Measurements from ENCODE around the gene SDC3. TPM values are rescaled to one million over a fixed set of nuclear protein-coding genes. Genes with fewer than 3 reads are reported as not detected.

SDC3 gene
- total RNA-seq, 1 donor from 2014 or later, result 23.0 TPM

DNA sequence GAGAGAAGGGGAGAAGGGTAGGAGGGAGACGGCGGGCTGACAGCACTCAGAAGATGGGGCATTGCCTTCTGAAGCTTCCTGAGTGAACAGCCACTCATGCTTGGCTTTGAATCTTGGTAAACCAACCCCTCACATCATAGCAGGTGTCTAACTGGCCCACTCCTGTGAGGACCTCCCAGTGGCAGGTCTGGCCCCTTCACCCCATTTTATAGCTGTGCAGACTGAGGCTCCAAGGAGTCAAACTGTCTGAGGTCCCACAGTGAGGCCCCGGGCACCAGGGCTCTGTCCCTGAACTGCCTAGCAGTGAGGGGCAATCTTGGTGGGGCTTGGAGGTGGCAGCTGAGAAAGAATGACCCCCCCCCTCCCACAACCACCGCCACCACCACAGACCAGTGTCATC lies 41.0 kb downstream of the SDC3 start:
- Mint-ChIP-seq H3K27me3 (ENCODE audit: insufficient read depth, low read depth) (peaks cover 3% of the 10 kb centered on the region), H3K9me3 (no peaks in the 10 kb centered on the region), H3K36me3 (peaks cover 7% of the 10 kb centered on the region), H3K4me1 (peaks cover 26% of the 10 kb centered on the region), H3K4me3 (no peak overlapping the region), H3K27ac (no peak overlapping the region)
- H3F3A ChIP-seq (ENCODE audit: low read depth), result no peaks in the 10 kb centered on the region
- H3K4me2 ChIP-seq, result no peak overlapping the region
- peaks cover 12% of the 10 kb centered on the region for H3K4me1 ChIP-seq
- H3K9ac ChIP-seq, result no peak overlapping the region
- no peaks in the 10 kb centered on the region for H3K27me3 ChIP-seq
- H2AFZ ChIP-seq (replicated peaks), result no peak overlapping the region
- no peaks in the 10 kb centered on the region for H3K79me2 ChIP-seq (ENCODE audit: low read depth)
- TF ChIP-seq EZH2 (IDR thresholded peaks at IDR 0.05) (no peak), EZH2phosphoT487 (IDR thresholded peaks at IDR 0.05) (no peak)
- TF ChIP-seq, protein P1, sequence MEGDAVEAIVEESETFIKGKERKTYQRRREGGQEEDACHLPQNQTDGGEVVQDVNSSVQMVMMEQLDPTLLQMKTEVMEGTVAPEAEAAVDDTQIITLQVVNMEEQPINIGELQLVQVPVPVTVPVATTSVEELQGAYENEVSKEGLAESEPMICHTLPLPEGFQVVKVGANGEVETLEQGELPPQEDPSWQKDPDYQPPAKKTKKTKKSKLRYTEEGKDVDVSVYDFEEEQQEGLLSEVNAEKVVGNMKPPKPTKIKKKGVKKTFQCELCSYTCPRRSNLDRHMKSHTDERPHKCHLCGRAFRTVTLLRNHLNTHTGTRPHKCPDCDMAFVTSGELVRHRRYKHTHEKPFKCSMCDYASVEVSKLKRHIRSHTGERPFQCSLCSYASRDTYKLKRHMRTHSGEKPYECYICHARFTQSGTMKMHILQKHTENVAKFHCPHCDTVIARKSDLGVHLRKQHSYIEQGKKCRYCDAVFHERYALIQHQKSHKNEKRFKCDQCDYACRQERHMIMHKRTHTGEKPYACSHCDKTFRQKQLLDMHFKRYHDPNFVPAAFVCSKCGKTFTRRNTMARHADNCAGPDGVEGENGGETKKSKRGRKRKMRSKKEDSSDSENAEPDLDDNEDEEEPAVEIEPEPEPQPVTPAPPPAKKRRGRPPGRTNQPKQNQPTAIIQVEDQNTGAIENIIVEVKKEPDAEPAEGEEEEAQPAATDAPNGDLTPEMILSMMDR (IDR thresholded peaks at IDR 0.05), result no peak
- H3K4me3 ChIP-seq, result no peak overlapping the region
- no peak overlapping the region for H3K27ac ChIP-seq
- H4K20me1 ChIP-seq (ENCODE audit: low read depth), result no peaks in the 10 kb centered on the region
- H3K9me3 ChIP-seq (ENCODE audit: low read depth), result no peaks in the 10 kb centered on the region
- no peak for DNase-seq (ENCODE audit: low spot score)
- H3K36me3 ChIP-seq, result peaks cover 4% of the 10 kb centered on the region

DNA sequence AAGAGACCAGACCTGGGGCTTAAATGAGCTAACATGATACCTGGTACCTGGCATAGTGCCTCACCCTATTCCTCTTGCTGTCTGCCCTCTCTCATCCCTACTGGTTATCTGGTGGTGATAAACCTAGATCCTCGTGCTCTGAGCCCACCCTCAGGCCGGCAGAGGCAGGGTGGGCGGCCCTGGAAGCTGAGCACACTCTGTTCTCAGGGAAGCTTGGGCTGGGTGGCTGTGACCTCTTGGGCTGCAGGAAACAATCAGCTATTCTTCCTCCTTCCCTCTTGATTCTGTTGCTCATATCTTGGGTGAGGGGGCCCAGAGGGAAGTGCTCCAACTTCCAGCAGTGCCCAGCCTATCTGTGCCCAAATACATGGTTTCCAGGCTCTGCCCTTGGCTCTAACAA lies 42.0 kb downstream of the SDC3 start:
- DNase-seq (ENCODE audit: low spot score), result no peak
- peaks cover 20% of the 10 kb centered on the region for H3K4me1 Mint-ChIP-seq

DNA sequence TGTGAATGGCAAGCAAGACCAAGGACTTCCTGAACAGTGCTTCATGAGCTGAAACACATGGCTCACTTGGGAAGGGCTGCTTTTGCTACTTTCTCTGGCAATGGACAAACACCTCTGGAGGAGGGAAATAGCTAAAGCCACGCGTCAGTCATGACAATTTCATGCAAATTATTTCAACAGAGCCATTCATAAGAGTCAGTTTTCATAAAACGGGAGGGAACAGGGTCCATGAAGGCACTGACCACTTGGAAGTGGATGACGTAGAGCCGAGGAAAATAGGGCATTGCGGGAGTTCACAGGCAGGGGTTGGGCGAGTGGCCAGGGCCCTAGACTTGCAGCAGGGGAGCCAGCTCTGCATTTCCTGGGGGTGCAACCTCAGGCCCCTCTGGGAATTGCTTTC lies 43.9 kb downstream of the SDC3 start:
- Mint-ChIP-seq H3K36me3 (peaks cover 2% of the 10 kb centered on the region), H3K27ac (no peak overlapping the region)
- peaks cover 12% of the 10 kb centered on the region for H3K4me1 ChIP-seq

More for the DNA sequence above, 42.0 kb downstream of the SDC3 start:
- Histone ChIP-seq H3F3A (ENCODE audit: low read depth) (no peaks in the 10 kb centered on the region), H3K79me2 (ENCODE audit: low read depth) (no peaks in the 10 kb centered on the region), H3K4me2 (no peak overlapping the region), H3K4me1 (peaks cover 12% of the 10 kb centered on the region), H2AFZ (replicated peaks) (no peak overlapping the region), H3K27me3 (no peaks in the 10 kb centered on the region), H3K9me3 (ENCODE audit: low read depth) (no peaks in the 10 kb centered on the region), H3K27ac (no peak overlapping the region), H3K9ac (no peak overlapping the region), H3K4me3 (no peak overlapping the region), H4K20me1 (ENCODE audit: low read depth) (no peaks in the 10 kb centered on the region), H3K36me3 (no peaks in the 10 kb centered on the region)
- TF ChIP-seq, protein P1 (IDR thresholded peaks at IDR 0.05), result no peak
- no peak for TF ChIP-seq EZH2 (IDR thresholded peaks at IDR 0.05)
- no peak for TF ChIP-seq EZH2phosphoT487 (IDR thresholded peaks at IDR 0.05)
- Mint-ChIP-seq H3K36me3 (peaks cover 2% of the 10 kb centered on the region), H3K4me3 (no peak overlapping the region), H3K27me3 (ENCODE audit: insufficient read depth, low read depth) (peaks cover 2% of the 10 kb centered on the region), H3K27ac (no peak overlapping the region), H3K9me3 (no peaks in the 10 kb centered on the region)

More for the DNA sequence above, 43.9 kb downstream of the SDC3 start:
- Histone ChIP-seq H3K4me2 (no peak overlapping the region), H3K9me3 (ENCODE audit: low read depth) (no peaks in the 10 kb centered on the region), H4K20me1 (ENCODE audit: low read depth) (no peaks in the 10 kb centered on the region), H3F3A (ENCODE audit: low read depth) (no peaks in the 10 kb centered on the region), H2AFZ (replicated peaks) (no peak overlapping the region), H3K27me3 (no peaks in the 10 kb centered on the region), H3K36me3 (no peaks in the 10 kb centered on the region), H3K9ac (no peak overlapping the region), H3K79me2 (ENCODE audit: low read depth) (no peaks in the 10 kb centered on the region), H3K4me3 (no peak overlapping the region), H3K27ac (no peak overlapping the region)
- Mint-ChIP-seq H3K4me1 (peaks cover 19% of the 10 kb centered on the region), H3K4me3 (no peak overlapping the region), H3K27me3 (ENCODE audit: insufficient read depth, low read depth) (peaks cover 3% of the 10 kb centered on the region), H3K9me3 (no peaks in the 10 kb centered on the region)
- TF ChIP-seq, protein P1 (IDR thresholded peaks at IDR 0.05), result no peak
- TF ChIP-seq EZH2 (IDR thresholded peaks at IDR 0.05), result no peak
- no peak for TF ChIP-seq EZH2phosphoT487 (IDR thresholded peaks at IDR 0.05)
- no peak for DNase-seq (ENCODE audit: low spot score)

All from neural progenitor cell (in vitro differentiated cells).